Measurements from ENCODE around the gene UMODL1.

- TF ChIP-seq CTCF (IDR thresholded peaks at IDR 0.05; ENCODE audit: insufficient read depth, low read length) (no peak), POLR2AphosphoS5 (IDR thresholded peaks at IDR 0.05; ENCODE audit: low read depth) (no peak)
These were observed 1.8 kb upstream of the UMODL1 start for GRCh38 chr21:42069327-42069726.
